HepG2 (cell line): Measurements from ENCODE around the gene CAMTA1. TPM values are rescaled to one million over a fixed set of nuclear protein-coding genes. Genes with fewer than 3 reads are reported as not detected.

Source experiments
- ATAC-seq: fragments of 200-7000 bp; cut with Tn5 transposase; 3 replicates; pipeline ENCODE4 v1.9.1; 2020; ENCODE audit warnings: mild to moderate bottlenecking, moderate library complexity
- BruUV-seq: library from RNA; stranded (reverse); fragments of 400-500 nt; replicated peaks from 2 replicates; lab custom pipeline; 2021; lab: Mats Ljungman, UMichigan
- CTCF ChIA-PET: fragments of 300-600 bp; formaldehyde crosslinking; extraction: SDS; loops from one replicate; lab custom pipeline; 2021; ENCODE audit warnings: low total read pairs, inconsistent platforms, low intra/inter-chr PET ratio; lab: Yijun Ruan, JAX
- POLR2A ChIA-PET: fragments of 350-600 bp; sonication (Branson Sonifier 250); formaldehyde crosslinking; loops from one replicate; lab custom pipeline; 2020; ENCODE audit warnings: antibody characterized with exemption, inconsistent platforms; lab: Yijun Ruan, JAX
- DNase-seq: peaks from one replicate; pipeline ENCODE4 v3.0.0-alpha.2; 2015; ENCODE audit warnings: low spot score
- FAIRE-seq: peaks from 3 replicates; lab custom pipeline; 2011; peaks lifted over from hg19 to GRCh38; lab: Jason Lieb, UNC
- H2AFZ ChIP-seq: one replicate; pipeline ENCODE4 v1.6.1; 2011; ENCODE audit warnings: low read length, inconsistent platforms
- H3K27ac ChIP-seq: fragments of 300-600 bp; 3 replicates; pipeline ENCODE4 v1.8.0; 2011; ENCODE audit warnings: mixed run types, mild to moderate bottlenecking, mixed read lengths, low read length, inconsistent platforms; ENCODE audit not compliant: insufficient read depth; ENCODE audit errors: extremely low read length
- H3K27me3 ChIP-seq, 2 experiments: fragments of 200-600 bp in 1 of 2; 2 replicates in 1 of 2; 3 replicates in 1 of 2; pipeline versions ENCODE4 v1.6.0 to v1.8.0; 2011; ENCODE audit warnings: low read length in 2 of 2, mild to moderate bottlenecking in 2 of 2, moderate library complexity in 2 of 2, inconsistent platforms in 1 of 2; ENCODE audit not compliant: insufficient read depth in 2 of 2, control insufficient read depth in 1 of 2
- H3K36me3 ChIP-seq, 2 experiments: fragments of 200-600 bp in 1 of 2; replicated peaks in 1 of 2; 2 replicates in 1 of 2; 3 replicates in 1 of 2; pipeline versions ENCODE4 v1.5.1 to v1.8.0; 2011; ENCODE audit warnings: low read length in 2 of 2, inconsistent platforms in 1 of 2; ENCODE audit not compliant: insufficient read depth in 2 of 2, control insufficient read depth in 1 of 2
- H3K4me1 ChIP-seq: 2 replicates; pipeline ENCODE4 v1.5.1; 2012; ENCODE audit warnings: low read length, inconsistent platforms; ENCODE audit not compliant: insufficient read depth
- H3K4me2 ChIP-seq: 2 replicates; pipeline ENCODE4 v1.6.0; 2011; ENCODE audit warnings: low read depth, low read length, inconsistent platforms
- H3K4me3 ChIP-seq, 3 experiments: fragments of 200-600 bp in 1 of 3; sonication (generic), shearing (Covaris generic) in 1 of 3; replicated peaks in 1 of 3; 2 replicates each; pipeline ENCODE4 v1.5.1; 2011 to 2016; ENCODE audit warnings: low read length in 3 of 3, inconsistent platforms in 2 of 3, low read depth in 2 of 3, mild to moderate bottlenecking in 2 of 3, control low read depth in 1 of 3, mixed read lengths in 1 of 3; ENCODE audit not compliant: insufficient read depth in 1 of 3
- H3K79me2 ChIP-seq: one replicate; pipeline ENCODE4 v1.6.1; 2011; ENCODE audit warnings: low read length, inconsistent platforms; ENCODE audit not compliant: insufficient read depth
- H3K9ac ChIP-seq: 2 replicates; pipeline ENCODE4 v1.6.0; 2011; ENCODE audit warnings: mild to moderate bottlenecking, low read depth, low read length, inconsistent platforms; ENCODE audit not compliant: insufficient read depth
- H3K9me3 ChIP-seq: 2 replicates; pipeline ENCODE4 v1.5.1; 2012; ENCODE audit warnings: mild to moderate bottlenecking, low read length
- H4K20me1 ChIP-seq: 2 replicates; pipeline ENCODE4 v1.6.0; 2011; ENCODE audit warnings: inconsistent platforms, mild to moderate bottlenecking, low read length, moderate library complexity; ENCODE audit not compliant: insufficient read depth
- ATAD3A ChIP-seq: sonication (generic); formaldehyde crosslinking; IDR thresholded peaks from 2 replicates; pipeline ENCODE4 v1.4.0; 2020; ENCODE audit warnings: missing genetic modification reagents
- HDAC6 ChIP-seq: fragments of 200-600 bp; sonication (generic); IDR thresholded peaks from 2 replicates; pipeline ENCODE4 v1.7.0; 2017; ENCODE audit warnings: mild to moderate bottlenecking, antibody characterized with exemption, low read length, low read depth
- MYC ChIP-seq: sonication (generic); formaldehyde crosslinking; IDR thresholded peaks from 2 replicates; pipeline ENCODE4 v1.9.0; 2021; ENCODE audit warnings: missing genetic modification reagents, borderline replicate concordance
- NCOA5 ChIP-seq: sonication (generic); formaldehyde crosslinking; IDR thresholded peaks from 2 replicates; pipeline ENCODE4 v1.4.0; 2020; ENCODE audit warnings: missing genetic modification reagents
- NPAS2 ChIP-seq: sonication (generic); formaldehyde crosslinking; IDR thresholded peaks from 2 replicates; pipeline ENCODE4 v1.8.0; 2022; ENCODE audit warnings: mild to moderate bottlenecking, missing genetic modification reagents, borderline replicate concordance
- PAF1 ChIP-seq: IDR thresholded peaks from 2 replicates; pipeline ENCODE4 v1.6.1; 2016; ENCODE audit warnings: missing genetic modification reagents, missing compliant biosample characterization
- RAD21 ChIP-seq: fragments of 450-650 bp; formaldehyde crosslinking; IDR thresholded peaks from 2 replicates; pipeline ENCODE4 v1.5.0; 2020; ENCODE audit warnings: mild to moderate bottlenecking
- XBP1 ChIP-seq: sonication (generic); formaldehyde crosslinking; IDR thresholded peaks from 2 replicates; pipeline ENCODE4 v1.5.0; 2020; ENCODE audit warnings: missing genetic modification reagents
- ZBTB3 ChIP-seq: sonication (generic); formaldehyde crosslinking; IDR thresholded peaks from 2 replicates; pipeline ENCODE4 v1.4.0; 2020; ENCODE audit warnings: low read depth, mild to moderate bottlenecking, moderate library complexity, missing genetic modification reagents, borderline replicate concordance
- ZBTB42 ChIP-seq: sonication (generic); formaldehyde crosslinking; IDR thresholded peaks from 2 replicates; pipeline ENCODE4 v1.5.0; 2020; ENCODE audit warnings: mild to moderate bottlenecking, missing genetic modification reagents
- ZBTB7A ChIP-seq: sonication (generic); formaldehyde crosslinking; IDR thresholded peaks from 2 replicates; pipeline ENCODE4 v1.8.0; 2022; ENCODE audit warnings: mild to moderate bottlenecking, missing genetic modification reagents
- ZNF260 ChIP-seq: sonication (generic); formaldehyde crosslinking; IDR thresholded peaks from 2 replicates; pipeline ENCODE4 v1.4.0; 2020; ENCODE audit warnings: missing genetic modification reagents, low read depth, mild to moderate bottlenecking, borderline replicate concordance
- ZNF724P ChIP-seq: sonication (generic); formaldehyde crosslinking; IDR thresholded peaks from 2 replicates; pipeline ENCODE4 v1.8.0; 2022; ENCODE audit warnings: missing genetic modification reagents, borderline replicate concordance
- ZUFSP ChIP-seq: sonication (generic); formaldehyde crosslinking; IDR thresholded peaks from 2 replicates; pipeline ENCODE4 v1.9.0; 2021; ENCODE audit warnings: missing genetic modification reagents, mild to moderate bottlenecking, borderline replicate concordance
- WGBS: methylation state at CpG from one replicate; pipeline ENCODE4 v1.1.6; 2017; ENCODE audit warnings: low lambda C conversion rate; 5-methylcytosine and 5-hydroxymethylcytosine counted together
- in situ Hi-C: cut with HindIII; loops from 2 replicates; pipeline ENCODE4 v1.10.0; 2017; ENCODE audit warnings: low pct_unique_long_range_greater_than_20kb; ENCODE audit not compliant: extremely low pct_ligation_motif_present
- intact Hi-C: fragments of 100-400 bp; cut with micrococcal nuclease; formaldehyde crosslinking; loops from one replicate; pipeline ENCODE4 v1.10.0; 2022; ENCODE audit not compliant: unreplicated experiment
- polyA plus RNA-seq, 8 experiments: library from polyadenylated mRNA; depleted of rRNA in 3 of 8; stranded (reverse) in 7 of 8; unstranded in 1 of 8; fragments of >200 nt; fragmentation: Illumina TruSeq in 4 of 8; extraction: Trizol in 4 of 8; gene quantifications; 2 replicates each; pipeline versions ENCODE4 v1.2.1 to v1.2.3, GENCODE V29; 2011 to 2016; ENCODE audit warnings: low read depth in 4 of 8, missing spikeins in 1 of 8, mixed read lengths in 1 of 8; ENCODE audit not compliant: insufficient read depth in 1 of 8
- total RNA-seq, 5 experiments: library from RNA; depleted of rRNA; stranded (reverse); fragments of >200 nt; fragmentation: Illumina TruSeq; extraction: Trizol; gene quantifications; 2 replicates each; pipeline ENCODE4 v1.2.3, GENCODE V29; 2016; ENCODE audit warnings: low read depth in 1 of 5

Gene CAMTA1
- total and polyA plus RNA-seq, 2 of the 13 experiments (the other 11 are each of a cell fraction or from before 2014, with no cell fraction given), result 25.0 to 36.4 TPM

GRCh38 chr1:7684861-7685635 lies 899.8 kb downstream of the CAMTA1 start:
- intact Hi-C loops, result no loop called here

DNA sequence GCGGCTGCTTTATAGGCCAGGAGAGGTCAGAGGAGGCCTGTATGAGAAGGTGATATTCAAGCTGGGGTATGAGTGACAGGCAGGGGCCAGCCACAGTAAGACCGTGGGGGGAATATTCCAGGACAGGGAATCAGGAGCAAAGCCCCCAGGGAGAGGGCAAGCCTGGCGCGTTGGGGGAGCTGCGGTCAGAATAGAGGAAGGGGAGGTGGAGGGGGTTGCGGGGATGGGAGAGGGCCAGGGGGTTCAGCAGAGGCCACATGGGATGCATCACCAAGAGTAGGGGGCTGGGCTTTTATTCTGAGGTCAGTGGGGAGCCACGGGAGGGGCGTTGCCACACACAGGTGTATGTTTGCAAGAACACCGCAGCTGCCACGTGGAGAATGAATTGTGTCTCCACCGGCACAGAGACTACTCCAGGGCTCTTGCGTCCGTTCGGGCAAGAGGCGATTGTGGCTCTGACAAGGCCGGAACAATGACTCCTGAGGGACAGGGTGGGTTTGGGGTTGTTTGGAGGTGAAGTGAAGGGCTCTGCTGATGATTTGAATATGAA lies 901.1 kb downstream of the CAMTA1 start:
- no peak overlapping the region for H3K4me3 ChIP-seq
- no peak overlapping the region for H3K9ac ChIP-seq
- H3K36me3 ChIP-seq, result no peaks in the 10 kb centered on the region
- no peak overlapping the region for H3K4me2 ChIP-seq
- H3K79me2 ChIP-seq, result no peaks in the 10 kb centered on the region
- intact Hi-C loops, result no loop called here
- no peak for ATAC-seq
- no peak for DNase-seq
- no peak for FAIRE-seq
- POLR2A ChIA-PET, result interaction anchor here (1.1 kb wide), 1 partner anchor 8 kb away, joined by 4 read pairs; no protein-coding TSS in a partner anchor
- H3K4me1 ChIP-seq, result peaks cover 79% of the 10 kb centered on the region
- no peaks in the 10 kb centered on the region for H4K20me1 ChIP-seq
- WGBS, result 41% methylated on average over 16 of the region's 16 CpGs
- CTCF ChIA-PET, result no interaction called here
- H3K27me3 ChIP-seq, result peaks cover 0 to 27% of the 10 kb centered on the region in 2 experiments; a peak in 4 of 5 replicates
- no peak overlapping the region for H2AFZ ChIP-seq
- BruUV-seq, result no TSS peak
- in situ Hi-C loops, result no loop called here
- no peak overlapping the region for H3K27ac ChIP-seq
- H3K9me3 ChIP-seq, result no peaks in the 10 kb centered on the region
- TF ChIP-seq NPAS2 (CRISPR knock-in tag), result no peak
- TF ChIP-seq XBP1 (CRISPR knock-in tag), result no peak
- no peak for TF ChIP-seq ATAD3A (CRISPR knock-in tag)
- no peak for TF ChIP-seq ZBTB42
- TF ChIP-seq ZBTB3 (CRISPR knock-in tag), result no peak
- TF ChIP-seq HDAC6, result no peak
- TF ChIP-seq PAF1 (CRISPR knock-in tag), result no peak
- no peak for TF ChIP-seq RAD21 (CRISPR knock-in tag)
- no peak for TF ChIP-seq MYC
- no peak for TF ChIP-seq ZNF724P (CRISPR knock-in tag)
- TF ChIP-seq ZBTB7A (CRISPR knock-in tag), result no peak
- no peak for TF ChIP-seq ZNF260 (CRISPR knock-in tag)

More at GRCh38 chr1:7684861-7685635, 899.8 kb downstream of the CAMTA1 start:
- DNase-seq, result no peak
- in situ Hi-C loops, result no loop called here
- Histone ChIP-seq H3K36me3 (no peaks in the 10 kb centered on the region), H3K27ac (no peak overlapping the region), H3K4me2 (no peak overlapping the region), H4K20me1 (no peaks in the 10 kb centered on the region), H3K79me2 (no peaks in the 10 kb centered on the region), H3K9me3 (no peaks in the 10 kb centered on the region), H3K4me3 (no peak overlapping the region), H3K9ac (no peak overlapping the region), H3K4me1 (peaks cover 74% of the 10 kb centered on the region), H3K27me3 (peaks cover 0 to 27% of the 10 kb centered on the region in 2 experiments; a peak in 4 of 5 replicates), H2AFZ (no peak overlapping the region)
- no peak for FAIRE-seq
- ChIA-PET POLR2A (interaction anchor here (7.2 kb wide), 1 partner anchor 18 kb away, joined by 94 read pairs; no protein-coding TSS in a partner anchor), CTCF (no interaction called here)
- no peak for ATAC-seq
- BruUV-seq, result no TSS peak
- 72% methylated on average over 22 of the region's 29 CpGs for WGBS
- no peak for TF ChIP-seq ZUFSP (CRISPR knock-in tag)
- TF ChIP-seq NCOA5 (CRISPR knock-in tag), result no peak
